H1 (cell line): ENCODE results near the gene ARHGAP28. TPM values are rescaled to one million over a fixed set of nuclear protein-coding genes. Genes with fewer than 3 reads are reported as not detected.

Experiments used
- FOSL1 ChIP-seq: IDR thresholded peaks from 2 replicates; pipeline ENCODE4 v1.6.1; 2011; ENCODE audit warnings: mild to moderate bottlenecking, low read depth, low read length, moderate library complexity; ENCODE audit not compliant: insufficient read depth
- RFX5 ChIP-seq: IDR thresholded peaks from 2 replicates; pipeline ENCODE4 v1.6.1; 2011; ENCODE audit warnings: low read depth, low read length, improper control_type of control experiment, borderline replicate concordance
- TCF12 ChIP-seq: IDR thresholded peaks from 2 replicates; pipeline ENCODE4 v1.6.1; 2011; ENCODE audit warnings: low read depth, mild to moderate bottlenecking, low read length
- polyA plus RNA-seq, 7 experiments: library from polyadenylated mRNA; depleted of rRNA in 3 of 7; stranded (reverse) in 5 of 7; unstranded in 2 of 7; fragments of >200 nt in 5 of 7; fragments of 200-250 nt in 2 of 7; gene quantifications; 1 replicate in 5 of 7; 2 replicates in 1 of 7; 4 replicates in 1 of 7; pipeline versions ENCODE4 v1.2.1 to v1.2.3, GENCODE V29; 2011 to 2013; ENCODE audit warnings: missing spikeins in 2 of 7, mixed read lengths in 2 of 7
- total RNA-seq: library from RNA; stranded (reverse); fragmentation: NEBNext Ultra II Directional; extraction: Animal tissue kit (Norgen Biotek cat#: 25700); gene quantifications from 2 replicates; pipeline ENCODE4 v1.2.1, GENCODE V29; 2021

Gene ARHGAP28
- total and polyA plus RNA-seq, 2 of the 8 experiments (the other 6 are each of a cell fraction or from before 2014, with no cell fraction given): 2.9 to 14.4 TPM

DNA sequence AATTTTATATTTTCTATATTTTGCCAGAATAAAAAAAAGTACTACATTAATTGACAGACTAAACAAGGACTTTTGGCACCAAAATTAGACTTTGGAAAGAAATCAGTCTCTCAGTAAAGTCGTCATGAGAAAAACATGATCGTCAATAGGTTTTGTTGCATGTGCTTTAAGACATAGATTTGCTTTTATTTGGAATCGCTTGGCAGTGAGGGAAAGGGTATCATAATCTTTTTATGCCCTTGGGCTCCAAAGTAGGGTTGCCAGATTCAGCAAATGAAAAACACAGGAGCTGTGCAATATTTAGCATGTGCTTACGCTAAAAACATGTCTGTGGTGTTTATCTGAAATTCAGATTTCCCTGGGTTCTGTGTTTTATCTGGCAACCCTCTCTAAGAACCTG is 210.5 kb downstream of the ARHGAP28 start (continued):
- TF ChIP-seq FOSL1: no peak
- TF ChIP-seq TCF12: no peak
- TF ChIP-seq RFX5: no peak
- TF ChIP-seq, all 59 proteins: peak for 0
